SH-SY5Y (cell line): ENCODE data around the gene DNAH17.

Experiments used
- GATA2 ChIP-seq: IDR thresholded peaks from 2 replicates; pipeline ENCODE4 v1.6.1; 2011; ENCODE audit warnings: mild to moderate bottlenecking, low read depth, low read length
- GATA3 ChIP-seq: IDR thresholded peaks from 2 replicates; pipeline ENCODE4 v1.6.1; 2011; ENCODE audit warnings: low read depth, mild to moderate bottlenecking, low read length, moderate library complexity

DNA sequence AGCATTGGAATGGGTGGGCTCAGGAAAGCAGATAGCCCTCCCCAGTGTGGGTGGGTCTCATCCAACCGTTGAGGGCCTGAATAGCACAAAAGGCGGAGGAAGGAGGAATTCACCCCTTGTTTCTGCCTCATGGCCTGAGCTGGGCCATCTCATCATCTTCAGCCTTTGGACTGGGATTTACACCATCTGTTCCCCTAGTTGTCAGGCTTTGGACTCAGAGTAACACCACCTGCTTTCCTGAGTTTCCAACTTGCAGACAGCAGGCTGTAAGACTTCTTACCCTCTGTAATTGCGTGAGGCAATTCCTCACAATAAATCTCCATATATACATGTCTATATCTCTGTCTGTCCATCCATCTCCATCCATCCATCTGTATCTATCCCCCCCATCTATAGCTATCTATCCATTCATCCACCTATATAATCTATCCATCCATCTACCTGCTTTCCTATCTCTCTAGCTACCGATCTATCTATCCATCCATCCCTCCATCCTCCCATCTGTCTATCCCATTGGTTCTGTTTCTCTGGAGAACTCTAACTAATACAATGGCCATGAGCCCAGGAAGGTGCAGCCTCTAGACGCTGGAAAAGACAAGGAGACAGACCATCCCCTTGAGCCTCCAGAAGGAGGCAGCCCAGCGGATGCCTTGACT lies 21.3 kb downstream of the DNAH17 start:
- no peak for TF ChIP-seq GATA2
- TF ChIP-seq GATA3, result no peak
